HepG2 (cell line): ENCODE results near the gene MAN2B2. TPM values are rescaled to one million over a fixed set of nuclear protein-coding genes. Genes with fewer than 3 reads are reported as not detected.
A peak's percentile ranks its signal among the peaks of the same experiment; 100 is the strongest.

Experiments used
- BRCA1 ChIP-seq: sonication (generic); formaldehyde crosslinking; IDR thresholded peaks from 2 replicates; pipeline ENCODE4 v1.4.0; 2020; ENCODE audit warnings: missing genetic modification reagents
- HCFC1 ChIP-seq: fragments of 150-350 bp; IDR thresholded peaks from 2 replicates; pipeline ENCODE4 v1.6.1; 2014; ENCODE audit warnings: low read depth, low read length
- HMGXB3 ChIP-seq: sonication (generic); formaldehyde crosslinking; IDR thresholded peaks from 2 replicates; pipeline ENCODE4 v1.4.0; 2020; ENCODE audit warnings: missing genetic modification reagents, borderline replicate concordance
- KDM5B ChIP-seq: sonication (generic); formaldehyde crosslinking; IDR thresholded peaks from 2 replicates; pipeline ENCODE4 v1.4.0; 2020; ENCODE audit warnings: missing genetic modification reagents, mild to moderate bottlenecking, borderline replicate concordance
- MIXL1 ChIP-seq: IDR thresholded peaks from 2 replicates; pipeline ENCODE4 v1.6.1; 2016
- NFKB2 ChIP-seq: sonication (generic); formaldehyde crosslinking; IDR thresholded peaks from 2 replicates; pipeline ENCODE4 v1.4.0; 2020; ENCODE audit warnings: missing genetic modification reagents, borderline replicate concordance
- PLRG1 ChIP-seq: fragments of 450-650 bp; conservative IDR thresholded peaks from 2 replicates; pipeline ENCODE4 v1.6.1; 2016
- RXRB ChIP-seq: IDR thresholded peaks from 2 replicates; pipeline ENCODE4 v1.6.1; 2016; ENCODE audit warnings: borderline replicate concordance, missing genetic modification reagents, missing compliant biosample characterization
- TBP ChIP-seq: sonication (generic); formaldehyde crosslinking; IDR thresholded peaks from 2 replicates; pipeline ENCODE4 v1.5.0; 2020; ENCODE audit warnings: missing genetic modification reagents
- U2AF2 ChIP-seq: fragments of 200-400 bp; formaldehyde crosslinking; IDR thresholded peaks from 2 replicates; pipeline ENCODE4 v1.6.1; 2017; ENCODE audit warnings: low read depth, mild to moderate bottlenecking, low read length
- ZBTB7A ChIP-seq: sonication (generic); formaldehyde crosslinking; IDR thresholded peaks from 2 replicates; pipeline ENCODE4 v1.8.0; 2022; ENCODE audit warnings: mild to moderate bottlenecking, missing genetic modification reagents
- ZNF207 ChIP-seq: fragments of 450-650 bp; IDR thresholded peaks from 2 replicates; pipeline ENCODE4 v1.6.1; 2016; ENCODE audit warnings: antibody characterized with exemption, borderline replicate concordance
- ZNF296 ChIP-seq: sonication (generic); formaldehyde crosslinking; conservative IDR thresholded peaks from 2 replicates; pipeline ENCODE4 v1.5.0; 2020; ENCODE audit warnings: mild to moderate bottlenecking, missing genetic modification reagents
- ZNF614 ChIP-seq: IDR thresholded peaks from 2 replicates; pipeline ENCODE4 v1.6.1; 2018; ENCODE audit warnings: missing biosample characterization, missing genetic modification reagents, inconsistent platforms, borderline replicate concordance
- ZNF816 ChIP-seq: sonication (generic); formaldehyde crosslinking; IDR thresholded peaks from 2 replicates; pipeline ENCODE4 v1.8.0; 2022; ENCODE audit warnings: missing genetic modification reagents, mild to moderate bottlenecking, borderline replicate concordance
- polyA plus RNA-seq, 8 experiments: library from polyadenylated mRNA; depleted of rRNA in 3 of 8; stranded (reverse) in 7 of 8; unstranded in 1 of 8; fragments of >200 nt; fragmentation: Illumina TruSeq in 4 of 8; extraction: Trizol in 4 of 8; gene quantifications; 2 replicates each; pipeline versions ENCODE4 v1.2.1 to v1.2.3, GENCODE V29; 2011 to 2016; ENCODE audit warnings: low read depth in 4 of 8, missing spikeins in 1 of 8, mixed read lengths in 1 of 8; ENCODE audit not compliant: insufficient read depth in 1 of 8
- total RNA-seq, 5 experiments: library from RNA; depleted of rRNA; stranded (reverse); fragments of >200 nt; fragmentation: Illumina TruSeq; extraction: Trizol; gene quantifications; 2 replicates each; pipeline ENCODE4 v1.2.3, GENCODE V29; 2016; ENCODE audit warnings: low read depth in 1 of 5
- TF ChIP-seq, protein P1 (sequence below), 2 experiments: IDR thresholded peaks; 2 replicates each; pipeline ENCODE4 v1.6.1; 2011 to 2012; ENCODE audit warnings: low read length in 2 of 2, borderline replicate concordance in 1 of 2, low read depth in 1 of 2, mild to moderate bottlenecking in 1 of 2, moderate library complexity in 1 of 2
- TF ChIP-seq, protein P2 (sequence below): sonication (generic); formaldehyde crosslinking; conservative IDR thresholded peaks from 2 replicates; pipeline ENCODE4 v1.8.0; 2022; ENCODE audit warnings: mild to moderate bottlenecking, moderate library complexity, missing genetic modification reagents
- TF ChIP-seq, protein P3 (sequence below): sonication (generic); formaldehyde crosslinking; IDR thresholded peaks from 2 replicates; pipeline ENCODE4 v1.8.0; 2022; ENCODE audit warnings: mild to moderate bottlenecking, missing genetic modification reagents, moderate library complexity

The MAN2B2 gene
- total and polyA plus RNA-seq, 2 of the 13 experiments (the other 11 are each of a cell fraction or from before 2014, with no cell fraction given), result 4.8 to 5.4 TPM

DNA sequence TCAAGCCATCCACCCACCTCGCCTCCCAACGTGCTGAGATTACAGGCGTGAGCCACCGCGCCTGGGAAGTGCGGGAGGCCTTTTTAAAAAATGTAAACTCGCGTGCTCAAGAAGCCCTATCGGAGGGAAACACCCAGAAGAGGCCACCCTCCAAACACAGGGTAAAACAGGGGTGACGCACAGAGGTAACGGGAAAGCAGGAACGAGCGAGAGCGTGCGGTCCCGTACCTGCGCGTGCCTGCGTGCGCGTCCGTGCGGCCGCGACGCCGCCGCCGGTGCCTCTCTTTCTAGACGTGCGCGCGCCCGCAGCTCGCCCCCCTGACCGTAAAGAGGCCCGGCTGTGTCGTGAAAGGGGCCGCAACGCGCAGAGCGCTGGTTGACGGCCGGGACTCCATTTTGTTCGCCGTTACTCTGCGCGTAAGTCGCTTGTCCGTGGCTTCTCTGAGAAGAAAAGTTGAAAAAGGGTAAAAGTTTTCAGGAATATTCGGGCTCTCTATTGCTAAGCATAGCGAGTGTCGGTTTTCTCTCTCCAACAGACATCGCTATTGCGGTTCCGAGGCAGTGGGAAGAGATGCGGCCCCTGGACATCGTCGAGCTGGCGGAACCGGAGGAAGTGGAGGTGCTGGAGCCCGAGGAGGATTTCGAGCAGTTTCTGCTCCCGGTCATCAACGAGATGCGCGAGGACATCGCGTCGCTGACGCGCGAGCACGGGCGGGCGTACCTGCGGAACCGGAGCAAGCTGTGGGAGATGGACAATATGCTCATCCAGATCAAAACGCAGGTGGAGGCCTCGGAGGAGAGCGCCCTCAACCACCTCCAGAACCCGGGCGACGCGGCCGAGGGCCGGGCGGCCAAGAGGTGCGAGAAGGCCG lies 65.5 kb downstream of the MAN2B2 start, which contains the start of gene MRFAP1 (continued):
- TF ChIP-seq ZNF816 (CRISPR knock-in tag), result peak; percentile 93
- TF ChIP-seq, protein P1, sequence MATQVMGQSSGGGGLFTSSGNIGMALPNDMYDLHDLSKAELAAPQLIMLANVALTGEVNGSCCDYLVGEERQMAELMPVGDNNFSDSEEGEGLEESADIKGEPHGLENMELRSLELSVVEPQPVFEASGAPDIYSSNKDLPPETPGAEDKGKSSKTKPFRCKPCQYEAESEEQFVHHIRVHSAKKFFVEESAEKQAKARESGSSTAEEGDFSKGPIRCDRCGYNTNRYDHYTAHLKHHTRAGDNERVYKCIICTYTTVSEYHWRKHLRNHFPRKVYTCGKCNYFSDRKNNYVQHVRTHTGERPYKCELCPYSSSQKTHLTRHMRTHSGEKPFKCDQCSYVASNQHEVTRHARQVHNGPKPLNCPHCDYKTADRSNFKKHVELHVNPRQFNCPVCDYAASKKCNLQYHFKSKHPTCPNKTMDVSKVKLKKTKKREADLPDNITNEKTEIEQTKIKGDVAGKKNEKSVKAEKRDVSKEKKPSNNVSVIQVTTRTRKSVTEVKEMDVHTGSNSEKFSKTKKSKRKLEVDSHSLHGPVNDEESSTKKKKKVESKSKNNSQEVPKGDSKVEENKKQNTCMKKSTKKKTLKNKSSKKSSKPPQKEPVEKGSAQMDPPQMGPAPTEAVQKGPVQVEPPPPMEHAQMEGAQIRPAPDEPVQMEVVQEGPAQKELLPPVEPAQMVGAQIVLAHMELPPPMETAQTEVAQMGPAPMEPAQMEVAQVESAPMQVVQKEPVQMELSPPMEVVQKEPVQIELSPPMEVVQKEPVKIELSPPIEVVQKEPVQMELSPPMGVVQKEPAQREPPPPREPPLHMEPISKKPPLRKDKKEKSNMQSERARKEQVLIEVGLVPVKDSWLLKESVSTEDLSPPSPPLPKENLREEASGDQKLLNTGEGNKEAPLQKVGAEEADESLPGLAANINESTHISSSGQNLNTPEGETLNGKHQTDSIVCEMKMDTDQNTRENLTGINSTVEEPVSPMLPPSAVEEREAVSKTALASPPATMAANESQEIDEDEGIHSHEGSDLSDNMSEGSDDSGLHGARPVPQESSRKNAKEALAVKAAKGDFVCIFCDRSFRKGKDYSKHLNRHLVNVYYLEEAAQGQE (IDR thresholded peaks at IDR 0.05; ENCODE audit: borderline replicate concordance in 1 of 2, low read depth in 1 of 2, low read length in 2 of 2), result peak in 1 of 2 experiments; percentile 45; a peak in 1 of 4 replicates
- peak; percentile 51 for TF ChIP-seq HCFC1
- peak; percentile 76; the same call in 1 of the 2 replicates for TF ChIP-seq KDM5B (CRISPR knock-in tag)
- peak; percentile 40 for TF ChIP-seq MIXL1 (CRISPR knock-in tag)
- TF ChIP-seq BRCA1 (CRISPR knock-in tag), result no peak
- TF ChIP-seq, protein P2, sequence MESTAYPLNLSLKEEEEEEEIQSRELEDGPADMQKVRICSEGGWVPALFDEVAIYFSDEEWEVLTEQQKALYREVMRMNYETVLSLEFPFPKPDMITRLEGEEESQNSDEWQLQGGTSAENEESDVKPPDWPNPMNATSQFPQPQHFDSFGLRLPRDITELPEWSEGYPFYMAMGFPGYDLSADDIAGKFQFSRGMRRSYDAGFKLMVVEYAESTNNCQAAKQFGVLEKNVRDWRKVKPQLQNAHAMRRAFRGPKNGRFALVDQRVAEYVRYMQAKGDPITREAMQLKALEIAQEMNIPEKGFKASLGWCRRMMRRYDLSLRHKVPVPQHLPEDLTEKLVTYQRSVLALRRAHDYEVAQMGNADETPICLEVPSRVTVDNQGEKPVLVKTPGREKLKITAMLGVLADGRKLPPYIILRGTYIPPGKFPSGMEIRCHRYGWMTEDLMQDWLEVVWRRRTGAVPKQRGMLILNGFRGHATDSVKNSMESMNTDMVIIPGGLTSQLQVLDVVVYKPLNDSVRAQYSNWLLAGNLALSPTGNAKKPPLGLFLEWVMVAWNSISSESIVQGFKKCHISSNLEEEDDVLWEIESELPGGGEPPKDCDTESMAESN (CRISPR knock-in tag), result peak; percentile 70
- TF ChIP-seq ZNF614, result peak; percentile 61; the same call in 1 of the 2 replicates
- TF ChIP-seq, protein P3, sequence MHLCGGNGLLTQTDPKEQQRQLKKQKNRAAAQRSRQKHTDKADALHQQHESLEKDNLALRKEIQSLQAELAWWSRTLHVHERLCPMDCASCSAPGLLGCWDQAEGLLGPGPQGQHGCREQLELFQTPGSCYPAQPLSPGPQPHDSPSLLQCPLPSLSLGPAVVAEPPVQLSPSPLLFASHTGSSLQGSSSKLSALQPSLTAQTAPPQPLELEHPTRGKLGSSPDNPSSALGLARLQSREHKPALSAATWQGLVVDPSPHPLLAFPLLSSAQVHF (CRISPR knock-in tag), result peak; percentile 64; the same call in 1 of the 2 replicates
- TF ChIP-seq TBP (CRISPR knock-in tag), result no peak
- no peak; the same call in 1 of the 2 replicates for TF ChIP-seq NFKB2
- TF ChIP-seq RXRB (CRISPR knock-in tag), result peak; percentile 68; the same call in 1 of the 2 replicates
- no peak; the same call in 1 of the 2 replicates for TF ChIP-seq ZNF296 (CRISPR knock-in tag)
- TF ChIP-seq HMGXB3 (CRISPR knock-in tag), result peak; percentile 59; the same call in 1 of the 2 replicates
- no peak for TF ChIP-seq PLRG1
- TF ChIP-seq ZBTB7A, result 0 out of 2 replicates have a peak, but pooled peaks have one; percentile 10
- TF ChIP-seq ZNF207, result no peak
- TF ChIP-seq U2AF2, result no peak
